ENCODE measurements around the gene CATSPER1. TPM values are rescaled to one million over a fixed set of nuclear protein-coding genes. Genes with fewer than 3 reads are reported as not detected.

Gene CATSPER1
- total RNA-seq, 2 donors from 2014 or later, result not detected

GRCh38 chr11:66008095-66008467, 18.2 kb downstream of the CATSPER1 start:
- H3K27ac ChIP-seq (ENCODE audit: low read depth, low read length), result no peak overlapping the region
- H3K4me1 ChIP-seq (ENCODE audit: control insufficient read depth, insufficient read depth, low read length), result peaks cover 30% of the 10 kb centered on the region
- no peak for DNase-seq
- TF ChIP-seq, protein P1, sequence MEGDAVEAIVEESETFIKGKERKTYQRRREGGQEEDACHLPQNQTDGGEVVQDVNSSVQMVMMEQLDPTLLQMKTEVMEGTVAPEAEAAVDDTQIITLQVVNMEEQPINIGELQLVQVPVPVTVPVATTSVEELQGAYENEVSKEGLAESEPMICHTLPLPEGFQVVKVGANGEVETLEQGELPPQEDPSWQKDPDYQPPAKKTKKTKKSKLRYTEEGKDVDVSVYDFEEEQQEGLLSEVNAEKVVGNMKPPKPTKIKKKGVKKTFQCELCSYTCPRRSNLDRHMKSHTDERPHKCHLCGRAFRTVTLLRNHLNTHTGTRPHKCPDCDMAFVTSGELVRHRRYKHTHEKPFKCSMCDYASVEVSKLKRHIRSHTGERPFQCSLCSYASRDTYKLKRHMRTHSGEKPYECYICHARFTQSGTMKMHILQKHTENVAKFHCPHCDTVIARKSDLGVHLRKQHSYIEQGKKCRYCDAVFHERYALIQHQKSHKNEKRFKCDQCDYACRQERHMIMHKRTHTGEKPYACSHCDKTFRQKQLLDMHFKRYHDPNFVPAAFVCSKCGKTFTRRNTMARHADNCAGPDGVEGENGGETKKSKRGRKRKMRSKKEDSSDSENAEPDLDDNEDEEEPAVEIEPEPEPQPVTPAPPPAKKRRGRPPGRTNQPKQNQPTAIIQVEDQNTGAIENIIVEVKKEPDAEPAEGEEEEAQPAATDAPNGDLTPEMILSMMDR (conservative IDR thresholded peaks at IDR 0.05), result no peak
- H3K9ac ChIP-seq (ENCODE audit: extremely low read depth, low read length, poor library complexity, severe bottlenecking), result no peak overlapping the region
- Mint-ChIP-seq H3K27me3 (ENCODE audit: insufficient read depth) (peaks cover 8% of the 10 kb centered on the region), H3K27ac (peak overlapping the region; percentile 32), H3K4me3 (no peak overlapping the region), H3K4me1 (peaks cover 45% of the 10 kb centered on the region), H3K9me3 (no peaks in the 10 kb centered on the region), H3K36me3 (ENCODE audit: low read depth) (peaks cover 19% of the 10 kb centered on the region)
- peaks cover 22% of the 10 kb centered on the region for H3K36me3 ChIP-seq (ENCODE audit: control insufficient read depth, insufficient read depth, low read length)
- H3K9me3 ChIP-seq (ENCODE audit: control insufficient read depth, low read length), result no peaks in the 10 kb centered on the region
- 82 to 97% methylated on average over 2 of the region's 2 CpGs for WGBS, 2 experiments (ENCODE audit: insufficient coverage in 1 of 2, insufficient read length in 1 of 2)
- H3K27me3 ChIP-seq (ENCODE audit: control insufficient read depth, insufficient read depth, low read length, poor library complexity, severe bottlenecking), result no peaks in the 10 kb centered on the region
- no peak overlapping the region for H3K4me3 ChIP-seq (ENCODE audit: low read length)

- DNase-seq, result peak; percentile 83
- Mint-ChIP-seq H3K4me1 (peaks cover 48% of the 10 kb centered on the region), H3K36me3 (ENCODE audit: low read depth) (peaks cover 19% of the 10 kb centered on the region), H3K9me3 (no peaks in the 10 kb centered on the region), H3K27ac (peak overlapping the region; percentile 95), H3K4me3 (peak overlapping the region; percentile 12), H3K27me3 (ENCODE audit: insufficient read depth) (peaks cover 8% of the 10 kb centered on the region)
- peaks cover 27% of the 10 kb centered on the region for H3K4me1 ChIP-seq (ENCODE audit: control insufficient read depth, insufficient read depth, low read length)
- WGBS, 2 experiments (ENCODE audit: insufficient coverage in 1 of 2, insufficient read length in 1 of 2), result 37 to 55% methylated on average over 4 to 5 of the region's 5 CpGs
- TF ChIP-seq, protein P1 (conservative IDR thresholded peaks at IDR 0.05), result no peak
- H3K9ac ChIP-seq (ENCODE audit: extremely low read depth, low read length, poor library complexity, severe bottlenecking), result peak overlapping the region; percentile 44
- peaks cover 22% of the 10 kb centered on the region for H3K36me3 ChIP-seq (ENCODE audit: control insufficient read depth, insufficient read depth, low read length)
- H3K27ac ChIP-seq (ENCODE audit: low read depth, low read length), result no peak overlapping the region
- no peaks in the 10 kb centered on the region for H3K27me3 ChIP-seq (ENCODE audit: control insufficient read depth, insufficient read depth, low read length, poor library complexity, severe bottlenecking)
- peak overlapping the region; percentile 12 for H3K4me3 ChIP-seq (ENCODE audit: low read length)
- H3K9me3 ChIP-seq (ENCODE audit: control insufficient read depth, low read length), result no peaks in the 10 kb centered on the region
Measured at GRCh38 chr11:66007201-66007634, 19.1 kb downstream of the CATSPER1 start.

DNA sequence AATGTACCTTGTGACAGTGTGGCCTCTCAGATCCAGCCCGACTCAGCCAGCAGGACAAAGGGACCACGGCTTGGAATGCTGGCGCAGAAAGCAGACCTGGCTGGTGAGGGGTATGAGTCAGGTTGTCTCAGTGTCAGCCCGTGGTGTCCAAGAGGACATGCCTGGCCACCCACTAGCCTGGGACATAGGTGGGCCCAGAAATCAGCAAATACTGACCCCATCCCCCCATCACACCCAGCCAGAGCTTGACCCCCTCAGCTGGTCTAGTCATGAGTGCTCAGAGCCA, 19.4 kb downstream of the CATSPER1 start:
- H3K4me3 Mint-ChIP-seq, result peak overlapping the region; percentile 12
- peak overlapping the region; percentile 12 for H3K4me3 ChIP-seq (ENCODE audit: low read length)
- peak overlapping the region; percentile 95 for H3K27ac Mint-ChIP-seq
- peaks cover 19% of the 10 kb centered on the region for H3K36me3 Mint-ChIP-seq (ENCODE audit: low read depth)
- peaks cover 48% of the 10 kb centered on the region for H3K4me1 Mint-ChIP-seq
- DNase-seq, result no peak
- peak overlapping the region; percentile 44 for H3K9ac ChIP-seq (ENCODE audit: extremely low read depth, low read length, poor library complexity, severe bottlenecking)
- H3K27me3 Mint-ChIP-seq (ENCODE audit: insufficient read depth), result peaks cover 6% of the 10 kb centered on the region
- TF ChIP-seq, protein P1 (conservative IDR thresholded peaks at IDR 0.05), result no peak
- 82 to 89% methylated on average over 3 to 4 of the region's 4 CpGs for WGBS, 2 experiments (ENCODE audit: insufficient coverage in 1 of 2, insufficient read length in 1 of 2)
- peaks cover 27% of the 10 kb centered on the region for H3K4me1 ChIP-seq (ENCODE audit: control insufficient read depth, insufficient read depth, low read length)
- H3K9me3 Mint-ChIP-seq, result no peaks in the 10 kb centered on the region
- no peaks in the 10 kb centered on the region for H3K27me3 ChIP-seq (ENCODE audit: control insufficient read depth, insufficient read depth, low read length, poor library complexity, severe bottlenecking)
- H3K27ac ChIP-seq (ENCODE audit: low read depth, low read length), result no peak overlapping the region
- H3K36me3 ChIP-seq (ENCODE audit: control insufficient read depth, insufficient read depth, low read length), result peaks cover 22% of the 10 kb centered on the region
- no peaks in the 10 kb centered on the region for H3K9me3 ChIP-seq (ENCODE audit: control insufficient read depth, low read length)
